Hepatocyte (in vitro differentiated cells): ENCODE data around the gene ITFG1. TPM values are rescaled to one million over a fixed set of nuclear protein-coding genes. Genes with fewer than 3 reads are reported as not detected.

Experiments used
- DNase-seq: peaks from one replicate; pipeline ENCODE4 v3.0.0-alpha.2; 2016; ENCODE audit warnings: low spot score
- H2AFZ ChIP-seq: fragments of 200-600 bp; sonication (generic); 2 replicates; pipeline ENCODE4 v1.6.0; 2016; ENCODE audit warnings: antibody characterized with exemption, mild to moderate bottlenecking
- H3K27ac ChIP-seq: fragments of 200-600 bp; sonication (generic); 2 replicates; pipeline ENCODE4 v1.5.1; 2016; ENCODE audit warnings: mild to moderate bottlenecking
- H3K27me3 ChIP-seq: fragments of 200-600 bp; sonication (generic); 2 replicates; pipeline ENCODE4 v1.6.1; 2016
- H3K36me3 ChIP-seq: fragments of 200-600 bp; sonication (generic); replicated peaks from 2 replicates; pipeline ENCODE4 v1.5.1; 2016; ENCODE audit warnings: low read depth; ENCODE audit not compliant: insufficient read depth
- H3K4me1 ChIP-seq: fragments of 200-600 bp; sonication (generic); 2 replicates; pipeline ENCODE4 v1.5.1; 2016; ENCODE audit warnings: mild to moderate bottlenecking, moderate library complexity; ENCODE audit not compliant: insufficient read depth
- H3K4me2 ChIP-seq: fragments of 200-600 bp; sonication (generic); 2 replicates; pipeline ENCODE4 v1.6.0; 2016
- H3K4me3 ChIP-seq: fragments of 200-600 bp; sonication (generic); 2 replicates; pipeline ENCODE4 v1.5.1; 2016; ENCODE audit warnings: mild to moderate bottlenecking
- H3K79me2 ChIP-seq: fragments of 200-600 bp; sonication (generic); 2 replicates; pipeline ENCODE4 v1.6.0; 2017; ENCODE audit warnings: mild to moderate bottlenecking
- H3K9me2 ChIP-seq: fragments of 200-600 bp; sonication (generic); replicated peaks from 2 replicates; pipeline ENCODE4 v1.6.0; 2017; ENCODE audit warnings: mild to moderate bottlenecking; ENCODE audit not compliant: insufficient read depth
- H3K9me3 ChIP-seq: fragments of 200-600 bp; sonication (generic); 2 replicates; pipeline ENCODE4 v1.5.1; 2016; ENCODE audit warnings: low read depth, mild to moderate bottlenecking
- H4K20me1 ChIP-seq: fragments of 200-600 bp; sonication (generic); 2 replicates; pipeline ENCODE4 v1.6.0; 2016; ENCODE audit warnings: mild to moderate bottlenecking; ENCODE audit not compliant: insufficient read depth, poor library complexity, severe bottlenecking
- EZH2 ChIP-seq: fragments of 200-600 bp; sonication (generic); IDR thresholded peaks from 2 replicates; pipeline ENCODE4 v1.6.1; 2016; ENCODE audit warnings: antibody characterized with exemption, mild to moderate bottlenecking, borderline replicate concordance
- EZH2phosphoT487 ChIP-seq: fragments of 200-600 bp; sonication (generic); IDR thresholded peaks from one replicate; pipeline ENCODE4 v1.6.1; 2018; ENCODE audit warnings: antibody characterized with exemption, mild to moderate bottlenecking, low read depth, moderate library complexity; ENCODE audit not compliant: unreplicated experiment, severe bottlenecking
- WGBS: methylation state at CpG from one replicate; pipeline ENCODE4 v1.1.6; 2016; ENCODE audit warnings: low lambda C conversion rate; ENCODE audit errors: missing lambda C conversion rate; 5-methylcytosine and 5-hydroxymethylcytosine counted together
- polyA plus RNA-seq: library from polyadenylated mRNA; unstranded; fragments of >200 nt; fragmentation: Nextera tagmentation; extraction: Ambion mirVana; gene quantifications from 2 replicates; pipeline ENCODE4 v1.2.1, GENCODE V29; 2016
- total RNA-seq: library from RNA; depleted of rRNA; stranded (reverse); fragments of >200 nt; gene quantifications from 2 replicates; pipeline ENCODE4 v1.2.3, GENCODE V29; 2014
- TF ChIP-seq, protein P1 (sequence below): fragments of 200-600 bp; sonication (generic); IDR thresholded peaks from 2 replicates; pipeline ENCODE4 v1.5.1; 2016; ENCODE audit warnings: antibody characterized with exemption, mild to moderate bottlenecking; ENCODE audit not compliant: poor library complexity

ITFG1 gene
- total and polyA plus RNA-seq, 2 experiments from 2014 or later = 87.8 to 91.4 TPM

DNA sequence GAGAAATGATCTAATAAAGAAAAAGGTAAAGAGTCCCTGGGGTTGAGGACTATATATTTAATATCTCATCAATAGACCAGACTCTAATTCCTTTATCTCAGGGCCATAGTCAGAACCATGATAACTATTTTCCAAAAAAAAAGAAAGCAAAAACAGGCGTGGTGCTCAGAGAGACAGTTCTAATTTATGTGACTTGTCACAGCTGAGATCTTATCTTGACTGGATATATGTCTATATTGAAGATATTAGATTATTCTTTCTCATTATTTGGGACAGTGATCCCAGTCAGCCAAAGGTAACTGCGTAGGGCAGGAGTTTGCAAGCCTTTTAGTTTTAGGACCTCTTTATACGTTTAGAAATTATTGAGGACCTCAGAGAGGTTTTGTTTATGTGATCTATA, 52.4 kb downstream of the ITFG1 start:
- no peak overlapping the region for H3K27ac ChIP-seq
- no peaks in the 10 kb centered on the region for H3K27me3 ChIP-seq
- H3K9me3 ChIP-seq = no peaks in the 10 kb centered on the region
- 90% methylated on average over 3 of the region's 3 CpGs for WGBS
- no peak overlapping the region for H2AFZ ChIP-seq
- no peaks in the 10 kb centered on the region for H3K36me3 ChIP-seq
- H3K9me2 ChIP-seq = no peaks in the 10 kb centered on the region
- TF ChIP-seq EZH2phosphoT487 = no peak
- TF ChIP-seq, protein P1, sequence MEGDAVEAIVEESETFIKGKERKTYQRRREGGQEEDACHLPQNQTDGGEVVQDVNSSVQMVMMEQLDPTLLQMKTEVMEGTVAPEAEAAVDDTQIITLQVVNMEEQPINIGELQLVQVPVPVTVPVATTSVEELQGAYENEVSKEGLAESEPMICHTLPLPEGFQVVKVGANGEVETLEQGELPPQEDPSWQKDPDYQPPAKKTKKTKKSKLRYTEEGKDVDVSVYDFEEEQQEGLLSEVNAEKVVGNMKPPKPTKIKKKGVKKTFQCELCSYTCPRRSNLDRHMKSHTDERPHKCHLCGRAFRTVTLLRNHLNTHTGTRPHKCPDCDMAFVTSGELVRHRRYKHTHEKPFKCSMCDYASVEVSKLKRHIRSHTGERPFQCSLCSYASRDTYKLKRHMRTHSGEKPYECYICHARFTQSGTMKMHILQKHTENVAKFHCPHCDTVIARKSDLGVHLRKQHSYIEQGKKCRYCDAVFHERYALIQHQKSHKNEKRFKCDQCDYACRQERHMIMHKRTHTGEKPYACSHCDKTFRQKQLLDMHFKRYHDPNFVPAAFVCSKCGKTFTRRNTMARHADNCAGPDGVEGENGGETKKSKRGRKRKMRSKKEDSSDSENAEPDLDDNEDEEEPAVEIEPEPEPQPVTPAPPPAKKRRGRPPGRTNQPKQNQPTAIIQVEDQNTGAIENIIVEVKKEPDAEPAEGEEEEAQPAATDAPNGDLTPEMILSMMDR = no peak
- no peak for TF ChIP-seq EZH2
- no peak overlapping the region for H3K4me3 ChIP-seq
- H3K79me2 ChIP-seq = no peaks in the 10 kb centered on the region
- H3K4me1 ChIP-seq = no peaks in the 10 kb centered on the region
- no peak overlapping the region for H3K4me2 ChIP-seq
- H4K20me1 ChIP-seq = no peaks in the 10 kb centered on the region
- DNase-seq = no peak

DNA sequence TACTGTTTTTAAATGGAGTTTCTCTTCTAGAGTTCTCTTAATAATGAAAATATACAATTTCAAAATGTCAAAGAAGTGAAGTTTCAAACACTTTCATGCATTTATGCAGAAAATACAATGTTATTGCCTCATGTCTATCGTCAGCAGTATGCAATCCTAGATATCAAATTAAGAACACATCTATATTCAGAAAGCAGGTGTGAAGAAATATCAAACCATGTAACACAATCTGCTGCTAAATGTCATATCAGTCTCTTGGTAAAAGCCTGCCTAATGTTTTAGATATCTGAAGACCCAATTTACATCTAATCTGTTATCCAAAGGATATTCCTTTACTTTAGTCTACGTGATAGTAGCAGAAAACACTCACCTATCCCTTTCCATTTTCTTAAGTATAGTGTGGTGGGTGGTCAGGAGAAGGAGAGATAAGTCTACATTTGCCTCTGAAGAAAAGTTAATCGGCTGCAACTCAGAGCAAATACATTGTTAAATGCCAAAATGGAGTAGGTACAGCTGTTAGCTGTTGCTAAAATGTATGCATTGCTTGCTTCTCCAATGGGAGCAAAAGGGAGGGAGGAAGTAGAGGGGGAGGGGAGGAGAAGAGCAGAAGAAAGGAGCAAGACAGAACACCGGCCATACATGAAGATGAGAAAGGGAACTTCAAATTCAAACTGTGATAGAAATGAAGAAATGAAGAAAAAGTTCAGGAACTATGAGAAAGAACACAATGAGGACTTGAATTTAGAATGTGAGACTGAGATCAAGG, 64.9 kb downstream of the ITFG1 start:
- TF ChIP-seq, protein P1 = no peak
- no peak for TF ChIP-seq EZH2
- no peak for TF ChIP-seq EZH2phosphoT487
- H4K20me1 ChIP-seq = no peaks in the 10 kb centered on the region
- 83% methylated on average over 4 of the region's 4 CpGs for WGBS
- DNase-seq = no peak
- no peaks in the 10 kb centered on the region for H3K9me2 ChIP-seq
- H3K4me1 ChIP-seq = no peaks in the 10 kb centered on the region
- no peak overlapping the region for H3K27ac ChIP-seq
- no peak overlapping the region for H2AFZ ChIP-seq
- no peak overlapping the region for H3K4me2 ChIP-seq
- no peaks in the 10 kb centered on the region for H3K79me2 ChIP-seq
- no peaks in the 10 kb centered on the region for H3K27me3 ChIP-seq
- H3K4me3 ChIP-seq = no peak overlapping the region
- H3K9me3 ChIP-seq = no peaks in the 10 kb centered on the region
- H3K36me3 ChIP-seq = no peaks in the 10 kb centered on the region

DNA sequence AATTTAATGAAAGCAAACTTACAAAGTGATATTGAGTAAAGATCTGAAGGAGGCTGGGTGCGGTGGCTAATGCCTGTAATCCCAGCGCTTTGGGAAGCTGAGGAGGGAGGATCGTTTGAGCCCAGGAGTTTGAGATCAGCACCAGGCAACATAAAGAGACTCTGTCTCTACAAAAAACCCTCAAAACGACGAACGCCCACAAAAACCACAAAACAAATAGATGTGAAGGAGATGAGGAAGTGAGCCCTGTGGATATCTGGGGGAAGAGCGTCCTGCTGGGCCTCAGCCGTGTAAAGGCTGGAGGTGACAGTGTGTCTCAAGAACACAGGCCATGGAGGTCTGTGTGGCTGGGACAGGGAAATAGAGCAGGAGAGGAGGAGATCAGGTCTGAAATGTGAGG, 68.8 kb downstream of the ITFG1 start:
- H3K4me3 ChIP-seq = no peak overlapping the region
- WGBS = 58% methylated on average over 8 of the region's 8 CpGs
- no peaks in the 10 kb centered on the region for H3K27me3 ChIP-seq
- H3K79me2 ChIP-seq = no peaks in the 10 kb centered on the region
- H4K20me1 ChIP-seq = no peaks in the 10 kb centered on the region
- H2AFZ ChIP-seq = no peak overlapping the region
- no peaks in the 10 kb centered on the region for H3K36me3 ChIP-seq
- no peaks in the 10 kb centered on the region for H3K9me2 ChIP-seq
- no peak for DNase-seq
- peaks cover 7% of the 10 kb centered on the region for H3K4me1 ChIP-seq
- H3K4me2 ChIP-seq = no peak overlapping the region
- no peaks in the 10 kb centered on the region for H3K9me3 ChIP-seq
- TF ChIP-seq EZH2 (no peak), EZH2phosphoT487 (no peak)
- TF ChIP-seq, protein P1 = no peak
- no peak overlapping the region for H3K27ac ChIP-seq
